Measurements from ENCODE around the gene MYNN.

MYNN gene

GRCh38 chr3:169822983-169823382 is 49.8 kb downstream of the MYNN start:
- DNase-seq, result no peak

- DNase-seq, result no peak
These were observed 52.1 kb downstream of the MYNN start for GRCh38 chr3:169825316-169825715.

- no peak for DNase-seq
These were observed 54.5 kb downstream of the MYNN start for GRCh38 chr3:169827712-169828111.

- DNase-seq, result no peak
These were observed 62.3 kb downstream of the MYNN start for GRCh38 chr3:169835533-169835932.

GRCh38 chr3:169836078-169836941 is 63.1 kb downstream of the MYNN start:
- no peak for DNase-seq

- DNase-seq, result no peak
These were observed 63.7 kb downstream of the MYNN start for GRCh38 chr3:169836942-169837275.

GRCh38 chr3:169838511-169839030 is 65.4 kb downstream of the MYNN start:
- no peak for DNase-seq

All from right kidney (tissue), 1 donor.